Activated gamma-delta T cell treated with Interleukin-2 at 50 U/mL for 16 hours (primary cell): ENCODE measurements around the gene GRIK2.

Experiments used
- DNase-seq: peaks from one replicate; pipeline ENCODE4 v3.0.0-alpha.2; 2020

Gene GRIK2

GRCh38 chr6:101728956-101729355 lies 335.4 kb downstream of the GRIK2 start:
- DNase-seq, result no peak

DNA sequence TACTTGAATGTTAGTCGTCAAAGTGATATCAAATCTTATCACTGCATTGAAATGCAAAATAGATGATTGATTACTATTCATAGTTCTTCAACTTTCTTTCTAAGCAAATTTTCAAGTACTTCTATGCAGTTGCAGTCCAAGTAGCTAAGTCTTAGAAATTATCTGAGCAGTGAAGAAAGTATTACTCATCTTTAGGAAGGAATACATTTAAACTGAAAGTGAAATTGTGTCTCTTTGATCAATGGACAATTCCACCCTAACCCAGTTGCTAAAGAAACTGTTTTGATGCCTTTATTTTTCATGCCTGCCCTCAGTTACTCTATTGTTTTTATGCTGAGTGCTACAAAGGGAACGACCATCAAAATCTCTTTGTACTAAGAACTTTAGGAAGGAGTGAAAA lies 337.4 kb downstream of the GRIK2 start:
- no peak for DNase-seq

DNA sequence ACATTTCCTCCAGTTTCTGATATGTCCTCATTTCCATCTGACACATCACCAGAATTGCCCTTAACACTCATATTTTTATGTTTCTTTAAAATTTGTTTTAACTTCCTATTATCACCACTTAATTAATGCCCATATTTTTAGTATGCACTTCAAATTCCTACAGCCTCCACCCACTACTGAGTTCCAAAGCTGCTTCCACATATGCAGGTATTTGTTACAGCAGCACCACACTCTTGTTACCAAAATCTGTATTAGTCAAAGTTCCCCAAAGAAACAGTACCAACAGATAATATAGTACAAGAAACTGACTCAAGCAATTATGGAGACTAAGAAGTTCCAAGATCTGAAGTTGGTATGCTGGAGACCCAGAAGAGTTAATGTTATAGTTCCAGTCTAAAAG lies 340.4 kb downstream of the GRIK2 start:
- DNase-seq, result no peak

GRCh38 chr6:101738481-101738880 lies 345.0 kb downstream of the GRIK2 start:
- DNase-seq, result no peak

DNA sequence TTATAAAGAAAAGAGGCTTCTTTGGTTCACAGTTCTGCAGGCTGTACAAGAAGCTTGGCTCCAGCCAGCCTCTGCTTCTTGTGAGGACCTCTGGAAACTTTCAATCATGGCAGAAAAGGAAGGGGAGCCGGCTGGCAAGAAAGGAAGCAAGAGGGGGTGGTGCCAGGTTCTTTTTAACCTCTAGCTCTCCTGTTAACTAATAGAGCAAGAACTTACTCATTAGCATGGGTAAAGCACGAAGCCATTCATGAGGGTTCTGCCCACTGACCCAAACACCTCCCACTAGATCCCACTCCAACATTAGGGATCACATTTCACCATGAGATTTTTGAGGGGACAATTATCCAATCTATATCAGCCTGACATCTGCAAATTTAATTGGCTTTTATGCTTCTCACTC lies 347.1 kb downstream of the GRIK2 start:
- DNase-seq, result no peak

DNA sequence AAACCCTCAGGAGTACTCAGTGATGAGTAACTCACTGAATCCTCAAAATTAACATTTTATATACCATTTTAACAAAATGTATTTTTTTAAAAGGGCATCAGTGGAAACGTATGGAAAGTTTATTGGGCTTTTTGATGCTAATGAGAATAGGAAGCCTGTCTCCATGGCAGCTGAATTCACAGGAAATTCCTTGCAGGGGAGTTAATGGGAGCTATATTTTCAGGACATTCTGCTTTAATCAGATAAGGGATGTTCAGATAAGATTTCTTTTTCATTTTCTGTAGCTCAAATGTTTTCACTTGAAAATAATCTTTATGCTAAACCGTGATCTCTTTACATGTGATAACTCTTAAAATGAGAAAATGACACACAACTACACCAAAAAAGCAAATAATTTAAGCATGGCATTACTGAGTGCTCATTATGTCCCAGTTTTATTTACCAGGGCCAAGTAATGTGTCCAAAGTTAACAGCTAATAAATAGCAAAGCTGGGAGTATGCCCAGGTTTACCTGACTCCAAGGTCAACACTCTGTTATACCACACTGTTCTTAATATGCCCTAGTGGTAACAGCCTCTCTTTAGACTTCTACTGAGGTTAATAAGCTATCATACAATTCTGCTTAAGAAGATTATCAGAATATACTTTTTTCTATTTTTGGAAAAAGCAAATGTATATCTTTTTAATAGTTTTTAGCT lies 348.1 kb downstream of the GRIK2 start:
- DNase-seq, result no peak

GRCh38 chr6:101747160-101747559 lies 353.7 kb downstream of the GRIK2 start:
- no peak for DNase-seq

DNA sequence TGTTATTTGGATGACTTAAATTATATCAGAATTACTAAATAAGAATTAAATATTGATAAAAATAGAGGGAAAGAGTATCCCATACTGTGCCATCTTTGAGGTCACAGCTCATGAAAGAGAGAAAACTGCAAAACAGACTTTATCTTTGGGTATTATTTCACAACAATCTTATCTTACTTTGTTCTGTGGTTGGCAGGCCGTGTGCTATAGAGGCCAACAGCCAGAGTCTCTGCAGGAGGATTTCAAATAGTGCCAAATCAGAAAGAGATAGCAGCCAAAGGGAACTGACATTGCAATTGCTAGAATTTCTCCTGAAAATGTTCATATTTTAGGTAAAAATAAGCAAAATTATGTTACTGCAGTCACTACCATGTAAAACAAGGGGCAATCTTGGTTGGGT lies 354.2 kb downstream of the GRIK2 start:
- DNase-seq, result no peak

DNA sequence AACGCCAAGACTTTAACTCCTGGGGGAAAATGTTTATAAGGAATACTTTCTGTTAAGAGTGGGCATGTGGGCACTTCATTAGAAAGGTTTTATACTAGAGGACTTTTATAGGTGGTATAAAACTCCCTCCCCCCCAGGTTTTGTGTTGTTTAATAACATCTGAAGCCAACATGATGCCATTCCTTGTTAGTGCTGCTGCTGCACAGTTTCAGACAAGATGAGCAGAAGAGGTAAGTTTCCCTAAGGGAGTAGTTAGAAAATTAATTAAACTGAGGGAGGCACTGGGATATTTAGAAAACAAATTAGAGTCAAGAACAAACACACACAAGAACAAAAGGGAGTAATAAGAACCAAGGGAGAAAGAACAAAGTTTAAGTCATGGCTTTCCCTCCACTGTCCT lies 362.4 kb downstream of the GRIK2 start:
- DNase-seq, result no peak

DNA sequence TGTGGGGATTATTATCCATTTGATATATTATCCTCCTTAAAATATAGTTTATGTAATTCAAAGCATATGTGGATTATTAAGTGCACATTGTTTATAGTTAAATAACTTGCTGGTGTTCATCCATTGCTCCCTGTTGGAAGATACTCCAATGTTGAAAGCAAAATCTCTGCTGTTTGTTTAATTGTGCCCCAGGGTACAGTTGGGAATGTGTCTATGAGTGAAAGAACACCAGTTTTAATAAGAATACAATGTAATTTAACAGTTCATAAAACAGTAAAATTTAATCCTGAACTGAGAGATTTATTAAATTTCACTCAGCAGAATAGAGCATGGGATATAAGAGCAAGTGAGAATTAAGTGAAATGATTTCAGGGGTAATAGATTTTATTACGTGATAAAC lies 364.9 kb downstream of the GRIK2 start:
- no peak for DNase-seq

DNA sequence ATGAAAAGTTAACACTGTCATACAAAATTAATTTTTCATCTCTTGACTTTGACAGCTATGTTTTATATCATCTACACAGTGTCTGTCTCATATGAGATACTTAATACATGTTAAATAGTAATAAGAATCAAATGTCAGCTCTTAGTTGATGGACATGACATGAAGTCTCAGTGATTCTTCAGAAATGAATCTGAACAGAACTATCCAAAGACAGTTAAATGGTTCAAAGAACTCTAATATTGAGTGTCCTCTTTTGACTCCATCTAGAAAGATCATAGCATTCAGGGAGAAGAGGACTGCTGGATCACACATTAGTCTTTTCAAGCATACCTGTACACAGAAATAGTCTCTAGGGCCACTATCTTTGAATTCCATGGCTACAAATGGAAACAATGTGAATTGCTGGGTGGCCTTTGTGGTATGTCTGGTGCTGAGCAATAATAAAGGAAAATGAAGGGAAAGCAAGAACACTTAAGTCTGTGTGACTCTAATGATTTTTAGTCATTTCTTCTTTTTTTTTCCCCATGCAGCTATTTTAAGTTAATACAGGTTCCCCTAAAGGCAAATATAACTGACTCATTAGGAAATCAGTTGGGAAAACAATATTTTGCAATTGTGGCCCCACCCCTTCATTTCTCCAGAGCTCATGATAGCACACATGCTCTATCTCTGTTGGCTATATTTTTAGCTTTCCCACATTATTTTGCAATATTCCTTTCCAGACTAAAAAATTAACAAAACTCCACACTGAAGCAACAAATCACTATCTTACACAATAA lies 367.5 kb downstream of the GRIK2 start:
- no peak for DNase-seq

GRCh38 chr6:101762851-101763250 lies 369.3 kb downstream of the GRIK2 start:
- no peak for DNase-seq

- DNase-seq, result no peak
These were observed 371.8 kb downstream of the GRIK2 start for GRCh38 chr6:101765281-101765680.

- no peak for DNase-seq
These were observed 376.6 kb downstream of the GRIK2 start for GRCh38 chr6:101770116-101770515.

DNA sequence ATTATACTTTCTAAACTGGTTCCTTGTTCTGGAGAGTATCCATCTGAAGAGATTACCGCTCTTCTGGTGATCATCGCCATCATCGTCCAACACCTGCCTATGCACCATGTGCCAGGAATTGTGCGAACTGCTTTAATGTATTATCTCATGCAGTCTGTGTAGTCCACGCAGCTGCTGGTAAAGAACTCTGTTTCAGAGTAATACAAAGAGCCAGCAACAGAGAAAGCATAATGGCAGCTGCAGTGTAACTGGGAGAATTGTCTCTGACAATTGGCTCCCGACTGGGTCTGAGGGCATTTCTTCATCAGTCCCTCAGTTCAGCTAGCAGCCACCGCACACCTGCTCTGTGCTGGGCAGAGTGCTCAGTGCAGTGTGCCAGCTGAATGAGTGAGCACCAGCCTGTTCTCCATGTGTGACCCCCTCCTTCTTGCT lies 383.4 kb downstream of the GRIK2 start:
- DNase-seq, result no peak

- no peak for DNase-seq
These were observed 384.1 kb downstream of the GRIK2 start for GRCh38 chr6:101777646-101778045.

DNA sequence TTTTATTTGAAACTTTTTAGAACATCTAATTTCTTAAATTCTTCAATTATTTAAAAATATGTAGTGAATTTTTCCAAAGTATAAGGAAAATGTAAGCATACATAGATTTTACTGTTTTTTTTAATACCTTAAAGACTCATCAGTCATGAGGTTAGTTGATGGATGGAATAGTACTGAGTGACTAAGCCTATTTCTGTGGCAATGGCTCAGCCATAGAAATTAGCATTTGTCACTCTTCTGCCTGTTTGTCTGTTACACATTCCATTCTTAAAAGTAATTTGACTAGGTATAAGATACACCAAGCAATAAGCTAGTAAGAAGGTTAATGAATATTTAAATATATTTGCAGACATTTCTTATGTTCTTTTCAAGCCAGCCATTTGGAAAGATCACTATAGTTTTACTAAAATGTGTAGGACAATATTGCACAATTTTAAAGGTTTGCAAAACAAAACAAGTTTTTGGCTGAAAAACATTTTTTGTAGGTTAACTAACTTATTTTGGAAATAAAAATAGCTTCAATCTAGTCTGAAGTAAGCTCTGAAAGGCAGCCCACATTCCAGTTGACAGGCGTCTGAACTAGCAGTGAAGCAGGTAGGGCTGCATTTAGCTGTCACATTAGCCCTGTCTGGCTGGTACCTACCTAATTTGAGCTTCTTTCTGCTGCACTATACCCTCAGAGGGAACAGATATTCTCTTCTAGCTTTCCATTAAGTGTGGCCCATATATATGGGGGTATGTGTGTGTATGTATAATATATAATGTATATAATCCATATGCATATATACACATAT lies 385.7 kb downstream of the GRIK2 start:
- DNase-seq, result no peak

DNA sequence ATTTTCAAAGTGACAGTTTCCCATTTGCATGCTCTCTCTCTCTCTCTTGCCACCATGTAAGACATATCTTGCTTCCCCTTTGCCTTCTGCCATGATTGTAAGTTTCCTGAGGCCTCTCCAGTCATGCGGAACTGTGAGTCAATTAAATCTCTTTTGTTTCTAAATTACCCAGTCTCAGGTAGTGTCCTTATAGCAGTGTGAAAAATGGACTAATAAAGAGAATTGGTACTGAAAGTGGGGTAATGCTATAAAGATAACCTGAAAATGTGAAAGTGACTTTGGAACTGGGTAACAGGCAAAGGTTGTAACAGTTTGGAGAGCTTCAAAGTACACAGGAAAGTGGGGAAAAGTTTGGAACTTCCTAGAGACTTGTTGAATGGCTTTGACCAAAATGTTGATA lies 389.8 kb downstream of the GRIK2 start:
- no peak for DNase-seq

- no peak for DNase-seq
These were observed 390.6 kb downstream of the GRIK2 start for GRCh38 chr6:101784094-101784493.

- no peak for DNase-seq
These were observed 406.0 kb downstream of the GRIK2 start for GRCh38 chr6:101799531-101799930.

DNA sequence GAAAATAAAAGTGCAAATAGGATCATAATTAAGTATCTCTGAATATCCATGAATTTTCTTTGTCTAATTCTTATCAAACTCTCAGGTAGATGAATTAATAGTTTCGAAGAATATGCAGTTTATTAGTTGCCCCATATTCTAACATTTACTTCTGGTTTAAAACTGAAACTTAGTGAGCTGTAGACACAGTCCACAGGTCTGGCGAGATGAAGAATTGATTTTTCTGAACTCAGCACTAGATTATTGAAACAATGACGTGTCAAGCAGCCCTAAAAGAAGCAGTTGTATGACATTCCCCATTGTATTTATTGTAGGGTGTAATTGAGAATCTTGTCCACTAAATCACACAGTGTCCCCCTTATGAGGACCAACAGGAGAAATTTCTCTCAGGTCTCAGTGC lies 407.1 kb downstream of the GRIK2 start:
- no peak for DNase-seq

- DNase-seq, result no peak
These were observed 409.6 kb downstream of the GRIK2 start for GRCh38 chr6:101803136-101803535.

DNA sequence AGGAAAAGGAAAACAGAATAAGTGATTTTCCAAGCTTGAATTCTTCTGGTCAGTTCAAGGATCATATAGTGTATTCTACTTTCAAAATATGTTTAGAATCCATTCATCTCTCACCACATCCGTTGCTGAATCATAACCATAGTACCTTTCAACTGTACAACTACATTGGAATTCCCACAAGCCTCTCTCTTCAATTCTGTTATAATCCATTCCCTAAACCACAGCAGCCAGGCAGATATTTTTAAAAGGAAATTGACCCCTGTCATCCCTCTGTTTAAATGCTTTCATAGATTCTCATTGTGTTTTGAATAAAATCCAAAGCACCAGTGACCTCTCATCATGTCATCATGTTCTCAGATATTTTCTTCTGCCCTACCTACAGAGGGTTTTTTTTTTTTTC lies 412.7 kb downstream of the GRIK2 start:
- DNase-seq, result no peak

- DNase-seq, result no peak
These were observed 417.6 kb downstream of the GRIK2 start for GRCh38 chr6:101811108-101811507.
